GM12892 (cell line): ENCODE results near the gene SLC22A1.

ENCODE experiments used
- POLR2A ChIP-seq: IDR thresholded peaks from 2 replicates; pipeline ENCODE4 v1.6.1; 2011; ENCODE audit warnings: low read depth, low read length, control low read depth
- POLR2AphosphoS5 ChIP-seq: IDR thresholded peaks from 2 replicates; pipeline ENCODE4 v1.6.1; 2011; ENCODE audit warnings: low read depth, low read length, control low read depth
- TAF1 ChIP-seq: IDR thresholded peaks from 2 replicates; pipeline ENCODE4 v1.6.1; 2011; ENCODE audit warnings: low read depth, mild to moderate bottlenecking, control low read depth, low read length, borderline replicate concordance

- TF ChIP-seq POLR2A: no peak
- no peak for TF ChIP-seq POLR2AphosphoS5
- TF ChIP-seq TAF1: no peak
These were observed 3.0 kb downstream of the SLC22A1 start for GRCh38 chr6:160124605-160125004.
